Forelimb muscle (tissue), 1 donor: ENCODE results near the gene MARCHF3. TPM values are rescaled to one million over a fixed set of nuclear protein-coding genes. Genes with fewer than 3 reads are reported as not detected.
"Not testable (repeated sequence)": the region's sequence is repeated elsewhere in the genome, so short reads cannot be mapped to it uniquely, and the experiment has no call there.

Experiments
- DNase-seq: peaks from one replicate; pipeline ENCODE4 v3.0.0-alpha.2; 2013; ENCODE audit warnings: low read depth
- polyA plus RNA-seq: library from polyadenylated mRNA; unstranded; fragments of 120-200 nt; gene quantifications from one replicate; pipeline ENCODE4 v1.2.1, GENCODE V29; 2013; ENCODE audit not compliant: insufficient read length

MARCHF3 gene
- polyA plus RNA-seq, 1 donor = 7.8 TPM

DNA sequence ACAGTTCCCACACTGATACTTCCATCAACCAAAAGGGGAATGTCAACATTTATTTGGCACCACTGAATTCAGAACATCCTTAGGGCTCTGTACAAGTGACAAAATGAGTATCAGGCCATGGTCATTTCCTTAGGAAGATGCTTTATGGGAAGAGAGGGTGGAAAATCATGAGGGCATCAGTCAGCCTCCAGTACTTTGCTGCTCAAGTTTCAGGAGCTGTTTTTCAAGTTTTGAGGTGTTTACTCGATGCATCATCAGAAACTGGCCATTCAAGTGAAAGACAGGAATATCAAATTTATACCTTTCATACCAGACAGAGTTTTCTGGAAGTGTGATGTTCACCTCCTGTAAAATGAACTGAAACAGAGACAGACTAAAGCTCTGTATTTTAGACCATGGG, 21.2 kb upstream of the MARCHF3 start:
- DNase-seq = no peak

GRCh38 chr5:127046343-127047072, 16.1 kb upstream of the MARCHF3 start:
- no peak for DNase-seq

- DNase-seq = no peak
Observed at GRCh38 chr5:127042593-127042992, 12.2 kb upstream of the MARCHF3 start.

DNA sequence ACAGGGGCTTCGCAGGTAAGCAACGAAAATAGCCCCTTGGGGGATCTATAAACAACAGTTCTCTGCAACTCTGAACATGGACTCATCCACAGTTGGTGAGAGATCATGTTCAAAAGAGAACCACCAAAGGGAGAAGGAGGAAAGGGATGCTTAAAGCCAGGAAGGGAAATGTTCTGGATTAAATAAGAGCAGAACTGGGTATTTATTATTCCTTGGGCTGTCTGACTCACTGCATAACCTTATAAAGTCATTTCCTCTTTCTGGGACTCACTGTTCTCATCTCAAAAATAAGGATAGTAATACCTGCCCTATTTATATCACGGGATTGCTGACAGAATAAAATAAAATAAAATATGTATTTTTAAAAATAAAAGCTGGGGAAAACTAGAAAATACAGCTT, 11.2 kb upstream of the MARCHF3 start:
- no peak for DNase-seq

- DNase-seq = no peak
Observed at GRCh38 chr5:127040796-127041520, 10.6 kb upstream of the MARCHF3 start.

DNA sequence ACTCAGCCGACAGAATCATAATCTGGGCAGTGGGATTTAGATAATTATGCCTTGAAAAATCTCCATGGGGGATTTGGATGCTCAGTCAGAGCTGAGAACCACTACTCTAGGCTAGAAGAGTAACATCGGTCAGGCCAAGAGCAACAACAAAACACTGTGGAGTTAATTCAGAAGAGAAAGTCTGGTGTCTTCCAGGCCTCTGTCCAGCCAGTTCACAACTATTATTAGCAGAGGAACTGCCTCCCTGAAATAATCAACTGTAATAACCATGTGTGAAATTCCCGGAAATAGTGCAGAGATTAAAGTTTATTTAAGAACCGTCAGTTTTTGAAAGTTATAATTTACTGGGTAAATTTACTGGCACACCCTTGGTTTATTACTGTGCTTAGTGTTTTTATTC, 8.2 kb upstream of the MARCHF3 start:
- DNase-seq = no peak

GRCh38 chr5:127031863-127032232, 1.5 kb upstream of the MARCHF3 start:
- DNase-seq = no peak

DNA sequence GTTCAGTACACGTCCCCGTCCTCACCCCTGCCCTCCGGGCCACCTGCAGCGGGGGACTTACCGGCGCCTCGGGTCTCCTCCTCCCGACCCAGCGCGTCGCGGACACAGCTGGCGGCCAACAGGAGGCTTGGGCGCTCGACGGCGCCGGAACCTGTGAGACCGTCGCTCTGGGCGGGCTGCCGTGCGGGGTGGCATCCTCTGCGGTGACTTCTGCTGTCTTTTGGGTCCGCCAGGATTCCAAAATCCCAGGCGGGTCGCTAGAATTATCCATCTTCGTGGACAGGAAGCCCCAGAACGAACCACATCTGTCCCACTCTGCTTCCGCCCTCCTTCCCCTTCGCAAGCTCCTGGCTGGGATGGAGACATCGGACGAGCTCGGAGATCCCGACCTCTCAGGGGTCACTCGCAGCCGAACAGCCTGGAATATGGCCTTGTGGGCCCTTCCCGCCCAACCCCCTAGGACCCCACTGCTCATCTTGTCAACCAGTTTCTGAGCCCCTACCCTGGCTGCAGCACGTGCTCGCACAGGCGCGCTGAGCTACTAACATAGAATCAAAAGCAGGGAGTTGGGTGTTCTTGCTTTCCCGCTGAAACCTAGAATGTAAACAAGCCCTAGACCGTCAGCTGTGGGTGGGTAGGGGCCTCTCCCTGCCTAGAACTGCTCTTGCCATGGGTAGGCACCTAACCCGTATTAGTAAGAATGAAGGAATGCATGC, 947 bp upstream of the MARCHF3 start:
- no peak for DNase-seq

DNA sequence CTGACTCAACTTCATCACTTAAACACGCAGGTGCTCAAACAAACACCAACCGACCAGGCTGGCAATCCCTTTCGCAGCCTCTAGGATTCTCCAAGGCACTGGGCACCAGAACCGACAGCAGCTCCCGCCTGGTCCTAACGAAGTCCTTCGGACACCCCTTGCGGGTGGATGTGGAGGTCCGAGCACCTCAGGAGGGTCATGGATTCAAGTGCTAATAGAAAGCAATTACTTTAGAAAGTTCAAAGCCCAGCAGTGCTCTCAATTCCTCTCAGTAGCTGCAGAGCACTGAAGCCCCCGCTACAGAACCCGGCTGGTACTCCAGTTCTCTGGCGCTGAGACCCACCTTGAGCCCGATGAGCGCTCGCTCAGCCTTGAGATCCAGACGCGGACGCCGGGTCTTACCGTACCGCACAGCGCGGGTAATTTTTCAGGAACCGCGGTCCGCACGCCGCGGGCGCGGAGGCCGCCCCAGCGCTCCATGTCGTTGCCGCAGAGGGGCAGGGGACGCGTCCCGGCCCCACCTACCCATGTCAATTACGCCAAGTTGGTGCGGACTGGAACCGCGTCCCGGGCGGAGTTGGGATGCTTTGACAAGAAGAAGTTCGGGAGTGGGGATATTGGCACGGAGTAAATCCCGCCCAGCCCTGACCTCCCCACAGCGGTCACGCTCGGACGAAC, 638 bp downstream of the MARCHF3 start:
- DNase-seq = no peak

- no peak for DNase-seq
Observed at GRCh38 chr5:127028822-127029457, 1.4 kb downstream of the MARCHF3 start.

- DNase-seq = no peak
Observed at GRCh38 chr5:127027539-127027938, 2.8 kb downstream of the MARCHF3 start.

DNA sequence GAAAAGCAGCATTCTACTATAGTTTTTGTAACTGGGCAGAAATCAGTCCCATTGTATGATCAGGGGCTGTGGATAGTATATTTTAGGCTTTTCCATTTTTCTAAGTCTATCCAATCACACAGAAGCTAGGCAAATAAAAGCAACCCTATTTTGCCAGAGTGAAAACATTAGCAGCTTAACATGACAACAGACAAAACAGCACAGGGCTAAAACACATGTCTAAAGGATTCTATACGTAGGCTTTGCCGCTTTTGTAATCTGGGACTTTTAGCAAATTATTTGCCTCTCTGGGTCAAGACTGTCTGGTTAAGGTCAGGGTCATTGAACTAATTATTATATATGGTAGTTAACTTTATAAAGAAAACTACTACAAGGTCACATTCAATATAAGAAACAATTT, 4.2 kb downstream of the MARCHF3 start:
- DNase-seq = no peak

GRCh38 chr5:127025467-127025866, 4.9 kb downstream of the MARCHF3 start:
- DNase-seq = no peak

DNA sequence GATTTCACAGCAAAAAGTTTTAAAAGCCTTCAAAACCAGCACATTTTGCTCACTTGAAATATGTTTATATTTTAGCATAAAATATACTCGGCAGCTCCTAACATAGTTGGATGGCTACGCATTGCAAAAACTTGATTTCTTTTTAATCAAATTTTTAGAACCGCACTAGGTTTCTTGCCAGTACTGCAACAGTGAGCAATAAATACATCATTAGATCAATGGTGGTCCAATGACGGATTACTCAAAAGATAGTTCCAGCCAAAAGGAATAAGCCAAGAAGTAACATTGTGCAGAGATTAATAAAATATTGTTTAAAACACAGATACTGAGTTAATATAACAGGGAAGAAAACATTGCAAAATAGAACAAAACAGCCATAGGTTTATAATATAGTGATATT, 5.5 kb downstream of the MARCHF3 start:
- DNase-seq = no peak

DNA sequence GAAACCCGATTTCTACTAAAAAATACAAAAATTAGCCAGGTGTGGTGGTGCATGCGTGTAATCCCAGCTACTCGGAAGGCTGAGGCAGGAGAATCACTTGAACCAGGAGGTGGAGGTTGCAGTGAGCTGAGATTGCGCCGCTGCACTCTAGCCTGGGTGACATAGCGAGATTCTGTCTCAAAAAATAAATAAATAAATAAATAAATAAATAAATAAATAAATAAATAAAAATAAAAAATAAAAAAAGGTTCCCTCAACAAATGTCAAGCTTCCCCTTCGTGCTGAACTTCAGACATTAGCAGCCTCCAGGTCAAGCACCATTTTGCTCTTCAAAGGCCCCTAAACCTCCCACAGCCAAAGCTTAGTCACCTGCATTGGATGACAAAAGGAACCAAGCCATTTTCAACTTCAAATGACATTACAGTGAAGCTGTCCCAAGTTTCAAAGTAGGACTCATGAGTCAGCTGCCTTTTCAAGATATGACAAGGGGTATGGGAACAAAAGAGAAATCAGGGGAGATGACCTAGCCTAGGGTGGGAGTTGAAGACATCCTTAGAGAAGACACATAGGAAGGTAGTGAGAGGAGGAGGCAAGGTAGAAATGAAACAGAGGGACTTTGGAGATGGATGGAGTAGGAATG, 6.7 kb downstream of the MARCHF3 start:
- not testable (repeated sequence) for DNase-seq

DNA sequence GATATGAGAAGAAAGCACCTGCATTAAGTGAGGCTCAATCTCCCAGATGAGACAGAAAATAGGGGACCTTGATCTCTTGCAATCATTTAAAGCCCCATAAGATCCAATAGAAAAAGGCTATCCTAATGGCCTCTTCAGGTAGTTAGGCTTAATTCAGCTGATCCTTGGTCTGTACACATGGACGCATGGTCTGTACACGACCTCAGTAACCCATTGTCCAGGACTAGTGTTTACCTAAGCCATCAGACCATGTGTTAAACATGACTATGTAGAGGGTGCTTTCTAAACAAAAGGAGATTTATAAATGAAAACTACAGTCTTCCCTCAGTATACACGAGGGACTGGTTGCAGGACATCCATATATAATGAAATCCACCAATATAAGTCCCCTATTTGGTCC, 7.5 kb downstream of the MARCHF3 start:
- no peak for DNase-seq

GRCh38 chr5:127019928-127020327, 10.4 kb downstream of the MARCHF3 start:
- DNase-seq = no peak

DNA sequence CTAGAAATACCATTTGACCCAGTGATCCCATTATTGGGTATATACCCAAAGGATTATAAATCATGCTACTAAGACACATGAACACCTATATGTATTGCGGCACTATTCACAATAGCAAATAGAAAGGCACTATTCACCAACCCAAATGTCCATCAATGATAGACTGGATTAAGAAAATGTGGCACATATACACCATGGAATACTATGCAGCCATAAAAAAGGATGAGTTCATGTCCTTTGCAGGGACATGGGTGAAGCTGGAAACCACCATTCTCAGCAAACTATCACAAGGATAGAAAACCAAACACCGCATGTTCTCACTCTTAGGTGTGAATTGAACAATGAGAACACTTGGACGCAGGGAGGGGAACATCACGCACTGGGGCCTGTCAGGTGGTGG, 13.6 kb downstream of the MARCHF3 start:
- DNase-seq = not testable (repeated sequence)

GRCh38 chr5:127015716-127016115, 14.6 kb downstream of the MARCHF3 start:
- DNase-seq = no peak

DNA sequence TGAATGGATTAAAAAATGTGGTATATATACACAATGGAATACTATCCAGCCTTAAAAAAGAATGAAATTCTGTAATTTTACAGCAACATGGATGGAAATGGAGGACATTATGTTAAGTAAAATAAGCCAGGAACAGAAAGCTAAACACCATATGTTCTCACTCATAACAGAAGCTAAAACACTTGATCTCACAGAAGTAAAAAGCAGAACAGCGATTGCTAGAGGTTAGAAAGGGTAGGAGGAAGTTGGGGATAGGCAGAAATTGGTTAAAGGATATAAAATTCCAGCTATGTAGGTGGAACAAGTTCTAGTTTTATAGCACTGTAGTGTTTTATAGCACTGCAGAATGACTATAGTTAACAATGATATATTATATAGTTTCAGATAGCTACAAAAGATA, 15.8 kb downstream of the MARCHF3 start:
- no peak for DNase-seq

DNA sequence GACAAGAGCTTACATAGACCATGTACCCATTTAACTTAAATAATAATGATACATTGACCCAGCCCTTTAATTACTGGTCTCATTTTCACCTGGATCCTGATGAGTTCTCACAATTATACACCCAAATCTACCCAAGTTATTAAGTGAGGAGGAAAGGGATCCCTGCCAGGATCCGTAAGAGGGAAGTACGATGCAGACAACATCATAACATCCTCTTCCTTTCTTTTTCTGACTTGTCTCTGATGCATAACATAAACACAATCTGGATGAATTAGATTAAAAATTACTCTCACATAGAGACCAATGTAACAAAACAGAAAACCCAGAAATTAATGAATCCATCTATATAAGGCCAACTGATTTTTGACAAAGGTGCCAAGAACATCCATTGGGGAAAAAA, 17.0 kb downstream of the MARCHF3 start:
- DNase-seq = no peak
